Ramos (cell line): ENCODE data around the gene CFAP97D1.

ENCODE experiments used
- in situ Hi-C: fragments of 300-500 bp; cut with MboI; formaldehyde crosslinking; loops from one replicate; pipeline ENCODE4 v1.14.3; 2022; ENCODE audit warnings: low sequenced_read_pairs; ENCODE audit not compliant: unreplicated experiment

CFAP97D1 gene

DNA sequence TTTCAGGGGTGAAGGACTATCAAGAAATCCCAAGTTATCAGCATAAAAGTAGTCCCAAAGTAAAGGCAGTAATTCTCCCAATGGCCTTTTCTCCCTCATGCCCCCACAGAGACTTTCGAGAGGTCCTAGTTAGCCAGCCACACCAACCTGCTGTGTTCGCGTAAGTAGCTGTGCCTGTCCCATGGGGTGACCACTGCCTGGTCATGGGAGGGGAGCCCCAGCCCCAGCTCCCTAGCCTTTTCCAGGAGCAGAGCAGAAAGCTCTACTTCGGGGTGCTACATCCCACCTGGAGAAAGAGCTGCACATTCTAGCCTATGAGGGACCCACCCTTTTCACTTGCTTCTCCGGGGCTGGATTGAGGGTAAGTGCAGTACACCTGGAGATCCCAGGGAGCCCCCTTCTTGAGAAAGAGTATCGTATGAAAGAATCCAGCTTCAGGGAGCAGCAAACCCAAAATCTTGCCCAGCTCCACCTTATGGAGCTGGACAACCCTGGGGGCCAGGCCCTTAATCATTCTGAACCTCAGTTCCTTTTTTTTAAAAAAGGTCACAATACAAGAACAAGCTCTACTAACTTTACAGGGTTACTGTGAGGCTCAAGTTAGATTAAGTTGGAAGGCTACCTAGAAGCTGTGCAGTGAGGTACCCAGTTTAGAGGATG, 13.1 kb upstream of the CFAP97D1 start:
- in situ Hi-C loops: no loop called here

DNA sequence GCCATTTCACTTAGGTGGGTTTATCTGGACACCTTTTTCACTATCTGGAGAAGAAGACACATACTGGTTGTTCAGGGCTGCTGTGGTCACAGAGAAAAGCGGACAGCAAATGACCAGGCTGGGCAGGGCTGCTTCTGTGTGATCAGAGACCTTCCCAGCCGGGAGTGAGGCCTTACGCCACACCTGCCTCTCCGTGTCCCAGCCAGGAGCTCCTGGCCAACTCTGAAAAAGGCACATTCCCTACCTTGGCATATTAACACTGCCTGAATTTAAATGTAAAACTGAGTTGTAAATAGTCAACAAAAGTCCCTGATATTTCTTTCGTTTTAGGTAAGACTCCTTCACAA, 12.5 kb upstream of the CFAP97D1 start:
- in situ Hi-C loops: no loop called here

DNA sequence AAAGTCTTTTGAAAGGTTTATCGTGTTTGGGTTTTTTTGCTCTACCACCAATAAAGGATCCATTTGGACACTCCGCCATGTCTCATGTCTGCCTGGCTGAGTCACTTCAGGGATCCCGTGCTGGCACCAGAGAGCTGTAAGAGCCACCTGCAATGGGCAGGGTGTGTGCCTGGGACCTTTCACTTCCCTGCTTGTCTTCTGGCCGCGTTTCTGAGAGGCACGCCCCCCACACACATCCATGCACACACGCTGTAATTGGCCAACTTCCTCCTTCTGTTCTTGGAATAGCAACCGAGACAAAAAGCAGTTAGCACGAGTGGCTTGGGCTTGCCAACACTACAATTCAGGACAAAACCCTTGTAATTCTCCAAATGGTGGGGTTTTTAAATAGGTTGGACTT, 11.9 kb upstream of the CFAP97D1 start:
- in situ Hi-C loops: no loop called here

DNA sequence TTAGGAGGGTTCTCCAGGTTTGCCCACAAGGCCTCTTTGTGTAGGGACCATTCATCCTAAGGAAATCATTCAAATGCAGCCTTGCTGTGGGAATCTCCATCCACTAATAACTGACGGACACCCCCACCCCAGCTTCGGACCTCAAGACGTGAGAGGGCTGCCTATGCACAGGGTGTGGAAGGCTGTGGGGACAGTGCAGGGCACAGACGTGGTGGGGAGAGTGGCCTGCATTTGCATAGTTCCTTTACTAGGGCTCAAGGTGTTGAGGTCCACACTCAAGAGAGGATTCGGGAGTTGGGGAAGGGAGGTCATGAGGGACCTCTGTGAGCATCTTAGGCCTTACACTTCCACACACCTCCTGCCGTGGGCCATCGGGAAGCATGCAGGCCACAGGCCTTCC, 11.3 kb upstream of the CFAP97D1 start:
- in situ Hi-C loops: no loop called here

DNA sequence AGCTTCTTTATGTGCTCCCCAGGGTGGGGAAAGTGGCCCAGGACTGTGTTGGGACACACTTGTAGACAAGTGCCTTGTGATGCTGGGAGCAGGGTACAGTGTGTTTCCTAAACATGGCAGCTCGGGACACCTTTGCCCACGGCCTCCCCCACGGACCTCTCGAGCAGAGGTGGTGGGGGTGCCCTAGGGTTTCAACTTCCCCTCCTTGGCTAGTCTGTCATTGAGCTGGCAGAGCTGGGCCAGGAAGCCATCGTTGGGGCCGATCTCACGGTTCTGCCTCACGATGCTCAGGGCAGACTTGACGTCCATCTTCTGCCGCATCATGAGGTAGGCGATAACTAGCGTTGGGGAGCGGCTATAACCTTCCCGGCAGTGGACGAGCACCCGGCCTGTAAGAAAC, 10.8 kb upstream of the CFAP97D1 start:
- in situ Hi-C loops: no loop called here

DNA sequence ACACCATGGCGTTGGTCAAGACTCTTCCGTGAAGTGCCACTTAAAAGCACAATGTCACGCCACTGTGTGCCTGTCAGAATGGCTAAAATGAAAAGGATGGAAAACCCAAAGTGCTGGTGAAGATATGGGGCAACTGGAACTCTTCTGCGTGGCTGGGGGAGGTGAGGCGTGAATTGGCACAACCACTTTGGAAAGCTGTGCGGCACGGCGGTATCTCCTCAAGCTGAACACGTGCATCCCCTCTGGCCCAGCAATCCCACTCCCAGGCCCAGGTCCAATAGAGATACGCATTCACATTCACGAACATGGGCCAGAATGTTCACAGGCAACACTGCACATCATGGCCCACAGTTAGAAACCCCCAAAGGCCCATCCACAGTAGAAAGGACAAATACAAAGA, 10.4 kb upstream of the CFAP97D1 start:
- in situ Hi-C loops: no loop called here

DNA sequence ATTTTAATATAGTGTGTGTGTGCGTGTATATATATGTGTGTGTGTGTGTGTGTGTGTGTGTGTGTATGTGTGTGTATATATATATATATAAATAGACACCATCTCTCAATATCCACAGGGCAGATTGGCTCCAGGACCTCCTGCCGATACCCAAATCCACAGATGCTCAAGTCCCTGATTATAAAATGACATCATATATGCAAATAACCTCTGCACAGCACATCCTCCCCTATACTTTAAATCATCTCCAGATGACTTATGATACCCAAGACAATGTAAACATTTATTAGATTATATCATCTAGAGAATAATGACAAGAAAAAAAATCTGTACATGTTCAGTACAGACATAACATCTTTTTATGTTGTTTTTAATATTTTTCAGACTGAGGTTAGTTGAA, 9.3 kb upstream of the CFAP97D1 start:
- in situ Hi-C loops: no loop called here

DNA sequence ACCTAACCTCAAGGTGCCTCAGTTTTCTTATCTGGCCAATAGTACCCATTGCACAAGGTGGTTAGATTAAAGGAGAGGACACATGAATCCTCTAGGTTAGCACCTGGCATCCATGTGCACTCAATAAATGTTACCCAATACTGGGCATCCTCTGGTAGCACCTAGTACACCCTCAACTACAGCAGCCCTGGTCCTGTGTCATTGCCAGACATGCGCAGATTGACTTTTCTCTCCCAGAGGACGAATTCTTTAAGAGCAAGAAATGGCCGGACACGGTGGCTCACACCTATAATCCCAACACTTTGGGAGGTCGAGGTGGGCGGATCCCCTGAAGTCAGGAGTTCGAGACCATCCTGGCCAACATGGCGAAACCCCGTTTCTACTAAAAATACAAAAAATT, 8.8 kb upstream of the CFAP97D1 start:
- in situ Hi-C loops: no loop called here

DNA sequence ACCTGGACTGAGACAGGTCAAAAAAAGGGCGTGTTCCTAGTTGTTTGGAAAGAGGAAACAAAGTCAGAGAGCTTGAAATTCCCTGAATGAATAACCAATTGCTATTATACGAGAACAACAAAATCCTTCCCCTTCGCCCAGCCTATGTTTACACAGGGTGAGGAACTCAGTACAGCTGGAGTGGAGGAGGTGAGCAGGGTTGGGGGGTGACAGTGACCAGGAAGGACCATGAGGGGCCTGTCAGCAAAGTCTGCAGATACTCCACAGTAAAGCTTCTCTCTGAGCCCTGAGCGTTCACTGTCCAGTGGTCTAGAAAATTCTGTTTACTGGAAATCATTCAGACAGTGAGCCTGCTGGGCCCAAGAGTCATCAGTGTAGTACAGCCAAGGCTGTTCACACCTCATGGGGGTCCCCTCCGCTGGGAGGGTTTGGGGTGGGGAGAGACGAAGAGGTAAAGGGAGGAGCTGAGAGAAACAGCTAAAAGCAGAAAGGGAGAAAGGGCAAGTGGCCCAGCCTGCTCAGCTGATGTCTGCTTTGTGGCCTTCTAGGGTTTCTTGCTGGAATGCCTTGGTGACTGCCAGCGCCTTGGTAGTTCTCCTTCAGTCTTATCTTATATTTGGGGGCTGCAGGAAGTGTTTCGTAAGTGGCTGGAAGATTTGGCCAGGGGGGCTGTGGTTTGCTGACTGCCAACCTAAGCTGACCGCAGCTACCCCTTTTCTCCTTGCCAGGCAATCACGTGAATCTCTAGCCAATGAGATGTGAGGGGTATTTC, 7.2 kb upstream of the CFAP97D1 start:
- in situ Hi-C loops: no loop called here

DNA sequence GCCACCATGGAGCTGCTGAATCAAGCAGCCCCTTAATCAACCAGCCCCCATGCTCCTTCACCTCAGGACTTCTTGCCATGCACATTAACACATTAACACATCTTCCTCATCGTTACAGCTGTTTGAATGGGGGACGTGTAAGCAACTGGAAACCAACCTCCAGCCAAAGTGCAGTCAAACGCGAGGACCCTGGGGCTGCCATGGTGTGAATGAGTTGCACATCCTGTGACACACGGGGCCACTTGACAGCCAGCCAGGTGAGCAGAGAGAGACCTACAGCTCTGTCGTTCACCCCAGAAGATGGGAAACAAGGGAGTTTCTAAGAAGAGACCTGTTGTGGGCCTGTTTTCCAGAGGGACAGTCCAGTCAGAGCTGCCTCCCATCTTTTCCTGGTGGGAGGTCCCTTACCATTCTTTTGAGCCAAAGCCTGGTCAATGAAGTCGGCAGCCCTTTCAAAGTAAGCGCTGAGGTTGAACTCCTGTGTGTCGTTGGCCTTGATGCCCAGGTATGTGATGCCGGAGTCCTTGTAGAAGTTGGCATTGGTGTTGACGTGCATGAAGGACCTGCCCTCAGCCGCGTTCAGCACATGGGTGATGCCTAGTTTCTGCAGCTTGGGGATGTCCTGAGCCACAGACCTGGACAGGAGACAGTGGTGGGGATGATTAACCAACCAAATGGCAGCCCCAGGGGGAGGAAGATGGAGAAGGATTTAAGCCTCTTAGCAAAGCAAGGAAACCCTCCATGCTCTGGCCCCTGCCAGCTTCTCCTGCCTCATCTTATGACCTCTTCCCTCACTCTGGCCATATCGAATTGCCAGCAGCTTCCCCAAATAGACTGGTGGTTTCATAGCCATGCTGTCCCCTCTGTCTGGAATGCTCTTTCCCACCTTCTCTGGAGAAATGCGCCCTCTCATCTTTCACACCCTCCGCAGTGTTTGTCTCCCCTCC, 5.7 kb upstream of the CFAP97D1 start:
- in situ Hi-C loops: no loop called here

DNA sequence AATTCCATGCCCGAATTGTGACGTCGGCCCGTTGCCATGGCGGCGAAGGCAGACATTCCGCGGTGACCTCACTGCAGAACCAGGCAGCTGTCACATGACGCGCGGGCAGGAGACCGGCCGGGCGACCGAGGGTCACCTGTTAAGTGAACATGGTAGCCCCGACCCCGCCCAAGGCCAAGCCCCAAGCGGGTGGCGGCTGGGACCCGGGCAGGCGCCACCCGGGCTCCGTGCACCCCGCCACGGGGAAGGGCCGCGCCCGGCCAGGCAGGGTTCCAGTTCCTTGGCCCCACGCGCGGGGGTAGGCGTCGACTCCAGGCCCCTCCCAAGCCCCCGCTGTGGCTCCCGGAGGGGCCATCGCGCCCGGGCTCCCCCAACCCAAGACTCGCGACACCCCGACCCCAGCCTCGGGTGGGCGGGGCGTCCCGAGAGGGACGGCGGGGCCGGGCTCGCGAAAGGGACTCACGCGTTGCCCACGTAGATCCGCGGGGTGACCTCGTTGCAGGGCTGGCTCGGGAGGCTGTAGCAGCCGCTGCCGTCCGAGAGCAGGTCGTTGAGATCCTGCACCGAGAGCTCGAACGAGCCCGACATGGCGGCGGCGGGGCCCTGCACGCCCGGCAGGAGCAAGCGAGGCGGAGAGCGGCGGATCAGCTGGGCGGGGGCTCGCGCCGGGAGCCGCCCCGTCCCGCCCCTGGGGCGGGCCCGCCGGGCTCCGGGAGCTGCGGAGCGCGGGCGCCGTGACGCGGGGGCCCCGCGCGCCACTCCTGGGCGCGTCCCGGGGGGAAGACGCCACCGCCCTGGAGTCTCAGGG, 1.7 kb upstream of the CFAP97D1 start, which contains the start of gene DUSP3:
Gene DUSP3, minus strand, starts transcription at position 641 of the 808 bp plus-strand sequence. Its CDS starts 53 bp downstream, at position 588.
- in situ Hi-C loops: no loop called here

DNA sequence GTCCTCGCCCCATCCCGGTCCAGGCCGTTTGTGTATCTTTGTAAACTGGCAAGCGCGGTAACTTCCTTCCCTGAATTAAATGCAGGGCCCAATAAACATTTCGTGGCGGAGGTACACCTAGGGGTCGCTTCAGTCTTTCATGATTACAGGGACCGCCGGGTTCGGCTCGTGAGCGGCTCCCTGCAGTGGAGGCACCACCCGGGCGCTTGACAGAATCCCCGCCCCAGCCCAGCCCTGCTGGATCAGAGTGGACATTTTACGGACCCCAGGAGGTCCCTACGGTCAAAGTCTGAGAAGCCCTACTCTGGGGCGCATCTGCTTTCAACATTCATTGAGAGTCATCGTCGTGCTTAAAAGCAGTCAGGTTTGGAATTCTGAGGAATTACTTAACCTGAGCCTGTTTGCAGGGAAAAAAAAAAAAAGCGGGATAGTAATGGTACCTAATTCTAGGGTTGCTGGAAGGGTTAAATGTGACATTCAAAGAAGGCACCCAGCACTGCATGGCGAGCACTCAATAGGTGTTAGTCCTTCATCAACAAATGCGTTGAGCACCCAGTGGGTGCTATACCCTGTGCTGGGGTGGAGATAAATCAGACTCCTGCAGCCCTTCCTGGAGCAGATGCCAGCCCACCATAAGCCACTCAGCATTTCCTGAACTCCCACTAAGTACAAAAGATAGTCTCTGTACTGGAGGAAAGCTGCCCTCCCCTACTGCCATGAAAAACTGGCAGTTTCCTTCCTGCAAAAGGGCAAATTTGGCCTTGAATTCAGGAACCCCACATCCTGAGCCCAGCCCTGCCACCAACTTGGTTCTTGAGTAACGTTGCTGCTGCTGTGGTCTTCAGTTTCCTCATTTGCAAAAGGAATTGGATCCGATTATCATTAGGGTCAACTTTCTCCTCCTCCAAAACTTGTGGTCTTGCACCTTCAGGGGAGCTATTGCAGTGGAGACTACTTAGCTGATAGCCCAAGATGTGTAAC, 800 bp upstream of the CFAP97D1 start:
- in situ Hi-C loops: no loop called here

DNA sequence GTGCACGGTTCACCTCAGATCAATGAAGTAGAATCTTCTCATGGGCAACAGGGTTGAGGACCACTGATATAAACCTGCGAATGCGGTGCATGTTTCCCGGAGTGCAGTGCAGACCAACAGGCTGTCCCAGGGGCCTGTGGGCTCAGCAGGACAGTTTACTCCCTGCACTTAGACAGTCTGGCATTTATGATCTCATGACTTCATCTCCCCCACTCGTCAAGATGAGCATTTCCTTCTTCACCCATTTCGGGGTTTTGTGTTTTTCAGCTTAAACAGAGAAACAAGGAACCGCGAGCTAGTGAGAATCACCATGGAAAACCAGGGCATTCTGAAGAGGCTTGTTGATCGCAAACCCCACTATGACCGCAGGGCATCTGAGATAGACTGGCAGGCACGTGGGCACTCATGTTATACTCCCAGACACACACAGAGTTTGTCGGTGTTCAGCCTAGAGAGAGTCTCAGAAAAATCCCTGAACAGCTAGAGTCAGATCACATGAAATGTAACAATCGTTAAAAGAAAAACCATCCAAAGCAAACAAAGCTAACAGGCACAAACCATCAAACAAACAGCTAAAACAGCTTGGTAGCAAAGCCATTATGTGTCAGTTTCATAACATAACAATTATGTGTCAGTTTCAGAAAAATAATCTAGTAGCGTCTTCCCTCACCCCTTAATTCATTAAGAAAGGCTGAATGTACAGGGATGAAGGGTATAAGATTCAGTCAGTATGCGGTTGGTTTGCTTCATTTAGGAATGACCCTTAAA, 2.9 kb downstream of the CFAP97D1 start:
- in situ Hi-C loops: no loop called here

DNA sequence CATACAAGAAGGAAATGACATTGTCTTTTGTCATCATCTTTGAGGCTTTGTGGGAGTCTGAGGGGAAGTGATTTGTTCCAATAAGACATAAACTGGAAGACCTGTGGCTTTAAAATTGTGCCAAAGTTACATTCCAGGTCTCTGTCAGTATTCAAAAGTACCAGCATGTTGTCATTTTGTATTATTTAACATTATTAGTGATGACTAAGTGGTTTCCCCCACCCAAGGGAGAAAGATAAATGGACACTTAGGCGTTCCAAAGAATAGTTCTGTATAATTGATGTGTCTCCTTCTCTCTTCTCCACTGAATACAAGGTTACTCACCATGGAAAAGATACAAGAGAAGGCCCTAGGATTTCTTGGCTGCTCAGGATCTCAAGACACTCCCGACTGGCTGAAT, 3.8 kb downstream of the CFAP97D1 start:
- in situ Hi-C loops: no loop called here

DNA sequence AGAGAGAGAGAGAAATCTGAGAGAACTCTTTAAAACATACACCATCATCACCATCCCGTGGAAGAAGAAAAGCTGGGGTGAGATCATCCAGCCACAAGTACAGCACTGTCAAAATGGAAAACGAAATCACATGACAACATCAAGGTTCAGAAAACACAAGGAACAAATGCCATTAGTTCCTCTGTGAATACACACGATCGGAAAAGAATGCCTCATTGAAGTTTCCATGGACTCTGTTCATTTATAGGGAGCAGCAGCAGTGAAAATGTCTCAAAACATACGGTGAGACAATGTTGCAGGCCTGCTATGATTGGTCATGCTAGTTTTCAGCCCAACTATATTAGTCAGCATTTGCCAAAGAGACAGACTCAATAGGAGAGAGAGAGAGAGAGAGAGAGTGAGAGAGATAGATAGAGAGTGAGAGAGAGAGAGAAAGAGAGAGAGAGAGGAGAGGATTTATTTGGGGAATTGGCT, 4.4 kb downstream of the CFAP97D1 start:
- in situ Hi-C loops: no loop called here

DNA sequence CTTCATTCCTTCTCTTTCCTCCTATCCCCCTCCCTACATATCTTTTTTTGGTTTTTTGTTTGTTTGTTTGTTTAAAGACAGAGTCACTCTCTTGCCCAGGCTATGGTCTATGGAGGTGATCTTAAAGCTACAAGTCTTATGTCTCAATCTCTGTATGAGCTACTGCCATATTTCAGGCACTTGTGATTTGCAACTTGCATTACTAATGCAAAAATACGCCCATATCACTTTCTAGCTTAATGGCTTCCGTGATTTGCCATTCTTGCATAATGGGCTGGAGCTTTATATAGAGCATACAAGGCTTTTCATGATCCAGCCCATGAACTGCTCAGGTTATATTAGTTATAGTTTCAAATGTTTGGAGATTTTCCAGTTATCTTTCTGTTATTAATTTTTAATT, 7.5 kb downstream of the CFAP97D1 start:
- in situ Hi-C loops: no loop called here

DNA sequence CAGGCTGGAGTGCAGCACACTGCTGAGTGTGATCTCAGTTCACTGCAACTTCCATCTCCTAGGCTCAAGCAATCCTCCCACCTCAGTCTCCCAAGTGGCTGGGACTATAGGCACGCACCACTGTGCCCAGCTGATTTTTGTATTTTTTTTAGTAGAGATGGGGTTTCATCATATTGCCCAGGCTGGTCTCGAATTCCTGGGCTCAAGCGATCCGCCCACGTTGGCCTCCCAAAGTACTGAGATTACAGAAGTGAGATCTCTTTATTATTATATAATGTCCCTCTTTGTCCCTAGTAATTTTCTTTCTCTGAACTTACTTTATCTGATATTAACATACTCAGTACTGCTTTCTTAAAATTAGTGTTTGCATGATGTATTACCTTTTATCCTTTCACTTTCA, 8.3 kb downstream of the CFAP97D1 start:
- in situ Hi-C loops: no loop called here

DNA sequence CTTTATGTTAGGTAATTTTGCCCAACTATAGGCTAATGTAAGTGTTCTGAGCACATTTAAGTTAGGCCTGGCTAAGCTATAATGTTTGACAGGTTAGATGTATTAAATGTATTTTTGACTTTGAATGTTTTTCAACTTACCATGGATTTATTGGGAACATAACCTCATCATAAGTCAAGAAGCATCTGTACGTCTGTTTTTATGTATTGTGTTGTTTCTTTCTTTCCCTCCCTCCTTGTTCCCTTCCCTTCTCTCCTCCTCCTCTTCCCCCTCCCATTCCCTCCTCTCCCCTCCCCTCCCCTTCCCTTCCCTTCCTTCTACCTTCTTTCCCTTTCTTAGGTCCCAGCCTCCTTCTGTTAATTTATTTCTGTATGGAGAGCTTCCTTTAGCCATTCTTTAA, 9.2 kb downstream of the CFAP97D1 start:
- in situ Hi-C loops: no loop called here
